Chondrocyte (in vitro differentiated cells): ENCODE results near the gene TRIM14. TPM values are rescaled to one million over a fixed set of nuclear protein-coding genes. Genes with fewer than 3 reads are reported as not detected.

Source experiments
- DNase-seq: peaks from one replicate; pipeline ENCODE4 v3.0.0; 2021; ENCODE audit warnings: mixed read lengths, low spot score
- H3K27ac Mint-ChIP-seq: one replicate; pipeline ENCODE4 v1.8.0; 2021; ENCODE audit warnings: mild to moderate bottlenecking, moderate library complexity, mixed read lengths; ENCODE audit not compliant: unreplicated experiment
- H3K27me3 Mint-ChIP-seq: 2 replicates; pipeline ENCODE4 v1.8.0; 2021; ENCODE audit warnings: low read depth, mixed read lengths
- H3K36me3 Mint-ChIP-seq: 2 replicates; pipeline ENCODE4 v1.8.0; 2021; ENCODE audit warnings: low read depth, mixed read lengths
- H3K4me1 Mint-ChIP-seq: 2 replicates; pipeline ENCODE4 v1.8.0; 2021; ENCODE audit warnings: low read depth, mild to moderate bottlenecking, mixed read lengths
- H3K4me3 Mint-ChIP-seq: one replicate; pipeline ENCODE4 v1.8.0; 2021; ENCODE audit warnings: mild to moderate bottlenecking, moderate library complexity, mixed read lengths; ENCODE audit not compliant: unreplicated experiment
- H3K9me3 Mint-ChIP-seq: 2 replicates; pipeline ENCODE4 v1.8.0; 2021; ENCODE audit warnings: low read depth, mixed read lengths
- CTCF ChIP-seq: fragments of 200-600 bp; sonication (generic); IDR thresholded peaks from 2 replicates; pipeline ENCODE4 v1.5.0; 2021; ENCODE audit warnings: antibody characterized with exemption, mild to moderate bottlenecking, moderate library complexity
- total RNA-seq: library from RNA; stranded (reverse); gene quantifications from 3 replicates; pipeline ENCODE4 v1.2.1, GENCODE V29; 2021

The TRIM14 gene
- total RNA-seq, 1 donor from 2014 or later: 1.1 TPM

DNA sequence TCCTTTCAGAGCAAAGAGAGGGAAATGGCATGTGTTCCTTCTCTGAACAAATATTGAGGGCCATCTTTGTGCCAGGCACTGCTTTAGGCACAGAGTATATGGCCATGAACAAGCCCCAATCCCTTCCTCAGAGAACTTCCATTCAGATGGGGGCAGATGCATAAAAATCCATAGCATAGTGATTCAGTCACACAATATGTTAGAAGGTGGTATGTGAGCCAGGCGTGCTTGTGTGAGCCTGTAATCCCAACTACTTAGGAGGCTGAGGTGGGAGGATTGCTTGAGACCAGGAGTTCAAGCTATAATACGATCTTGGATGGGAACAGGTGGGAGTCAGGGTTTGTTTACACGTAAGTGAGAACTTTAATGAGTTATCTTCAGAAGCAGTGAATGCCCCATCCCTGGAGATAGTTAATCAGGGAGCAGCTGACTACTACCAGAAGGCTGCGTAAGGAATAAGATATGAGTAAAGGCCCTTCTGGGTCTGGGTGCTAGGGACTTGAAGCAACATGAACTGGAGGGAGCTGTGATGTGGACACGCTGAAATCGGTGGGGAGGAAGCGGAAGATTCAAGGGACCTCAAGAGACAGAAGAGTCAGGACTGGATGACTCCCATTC lies 35.3 kb downstream of the TRIM14 start:
- Mint-ChIP-seq H3K36me3 (peaks cover 22% of the 10 kb centered on the region), H3K9me3 (no peaks in the 10 kb centered on the region), H3K4me3 (no peak overlapping the region), H3K4me1 (peaks cover 12% of the 10 kb centered on the region), H3K27me3 (no peaks in the 10 kb centered on the region), H3K27ac (no peak overlapping the region)
- no peak for TF ChIP-seq CTCF
- no peak for DNase-seq

GRCh38 chr9:98083061-98083501 lies 35.9 kb downstream of the TRIM14 start:
- Mint-ChIP-seq H3K36me3 (peaks cover 25% of the 10 kb centered on the region), H3K4me1 (peaks cover 12% of the 10 kb centered on the region), H3K27me3 (no peaks in the 10 kb centered on the region), H3K27ac (no peak overlapping the region), H3K4me3 (no peak overlapping the region), H3K9me3 (no peaks in the 10 kb centered on the region)
- TF ChIP-seq CTCF: no peak
- DNase-seq: no peak

DNA sequence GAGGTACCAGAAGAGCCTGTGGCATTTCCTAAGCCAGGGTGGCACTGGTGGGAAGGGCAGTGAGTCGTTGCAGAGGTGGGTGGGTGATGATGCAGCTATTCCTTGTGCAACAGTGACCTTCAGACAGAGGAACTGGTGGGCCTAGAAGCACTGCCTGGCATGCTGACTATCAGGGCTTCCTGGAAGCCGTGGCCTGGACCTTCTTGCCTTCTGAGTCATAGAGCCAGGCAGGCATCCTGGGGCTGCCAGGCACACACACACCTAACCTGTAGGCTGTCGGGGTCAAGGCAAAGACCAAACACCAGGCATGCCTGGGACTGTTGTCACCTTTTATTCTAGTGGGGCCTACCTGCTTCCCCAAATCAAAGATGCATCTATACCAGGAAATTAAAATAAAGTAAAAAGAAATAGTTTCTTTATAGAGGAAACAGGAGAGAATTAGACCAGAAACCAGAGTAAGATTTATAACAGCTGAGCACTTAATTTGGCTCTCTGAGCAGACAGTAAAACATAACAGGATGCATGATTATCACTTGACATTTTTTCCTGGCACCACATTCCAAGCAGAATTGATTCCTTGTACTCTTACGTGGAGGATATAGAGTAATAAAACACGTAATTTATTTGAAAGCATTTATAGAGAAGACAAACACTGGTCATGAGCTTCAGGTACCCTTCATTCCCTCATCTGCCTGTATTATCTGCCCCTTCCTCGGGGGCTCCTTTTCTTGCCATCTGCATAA lies 37.4 kb downstream of the TRIM14 start:
- Mint-ChIP-seq H3K27ac (no peak overlapping the region), H3K4me1 (peaks cover 6% of the 10 kb centered on the region), H3K9me3 (no peaks in the 10 kb centered on the region), H3K36me3 (peaks cover 31% of the 10 kb centered on the region), H3K4me3 (no peak overlapping the region), H3K27me3 (no peaks in the 10 kb centered on the region)
- DNase-seq: no peak
- TF ChIP-seq CTCF: no peak

DNA sequence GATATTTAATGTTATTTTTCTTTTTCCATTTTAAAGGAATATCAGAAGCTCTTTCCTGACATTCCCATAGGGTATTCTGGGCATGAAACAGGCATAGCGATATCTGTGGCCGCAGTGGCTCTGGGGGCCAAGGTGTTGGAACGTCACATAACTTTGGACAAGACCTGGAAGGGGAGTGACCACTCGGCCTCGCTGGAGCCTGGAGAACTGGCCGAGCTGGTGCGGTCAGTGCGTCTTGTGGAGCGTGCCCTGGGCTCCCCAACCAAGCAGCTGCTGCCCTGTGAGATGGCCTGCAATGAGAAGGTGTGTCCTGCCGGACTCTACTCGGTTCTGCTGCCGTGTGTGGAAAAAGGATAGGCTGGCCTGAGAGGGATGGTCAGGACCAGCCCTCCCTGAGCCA lies 38.2 kb downstream of the TRIM14 start:
- H3K4me1 Mint-ChIP-seq: peaks cover 6% of the 10 kb centered on the region
- H3K27me3 Mint-ChIP-seq: no peaks in the 10 kb centered on the region
- H3K9me3 Mint-ChIP-seq: no peaks in the 10 kb centered on the region
- TF ChIP-seq CTCF: no peak
- no peak overlapping the region for H3K4me3 Mint-ChIP-seq
- peak overlapping the region; percentile 33 for H3K27ac Mint-ChIP-seq
- DNase-seq: no peak
- peaks cover 31% of the 10 kb centered on the region for H3K36me3 Mint-ChIP-seq

DNA sequence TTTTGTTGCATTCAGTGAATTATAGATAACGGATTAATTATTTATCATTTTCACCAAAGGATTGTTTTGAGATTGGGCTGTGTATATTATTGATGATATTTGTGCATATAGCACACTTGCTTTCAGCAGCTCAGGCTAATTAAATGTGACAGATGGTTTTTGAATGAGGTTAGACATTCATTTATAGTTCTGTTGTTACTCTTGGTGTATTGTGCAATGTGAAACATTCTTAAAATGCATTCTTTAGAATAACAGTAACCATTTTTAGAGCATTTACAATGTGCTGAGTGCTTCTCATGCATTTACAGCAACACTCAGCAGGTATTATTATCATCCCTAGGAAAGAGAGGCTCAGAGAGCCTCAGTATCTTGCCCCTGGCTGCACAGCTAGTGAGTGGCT lies 38.7 kb downstream of the TRIM14 start:
- Mint-ChIP-seq H3K27ac (no peak overlapping the region), H3K36me3 (peaks cover 31% of the 10 kb centered on the region), H3K4me3 (no peak overlapping the region), H3K9me3 (no peaks in the 10 kb centered on the region), H3K27me3 (no peaks in the 10 kb centered on the region), H3K4me1 (peaks cover 6% of the 10 kb centered on the region)
- TF ChIP-seq CTCF: no peak
- no peak for DNase-seq
